ENCODE data around the gene CTBP2. TPM values are rescaled to one million over a fixed set of nuclear protein-coding genes. Genes with fewer than 3 reads are reported as not detected.

CTBP2 gene
- total RNA-seq, 4 donors from 2014 or later, result 69.7 to 125 (median 84.7) TPM

GRCh38 chr10:125192620-125193019 is 32.3 kb upstream of the CTBP2 start:
- 88% methylated on average over 12 of the region's 12 CpGs for WGBS
- Histone ChIP-seq H3K27me3 (peaks cover 0 to 4% (median 0%) of the 10 kb centered on the region in 4 donors), H3K4me1 (no peaks in the 10 kb centered on the region), H3K9me3 (no peaks in the 10 kb centered on the region), H3K36me3 (no peaks in the 10 kb centered on the region), H3K27ac (replicated peaks in 1 of 4) (no peak overlapping the region), H3K4me3 (no peak overlapping the region)
- no peak for TF ChIP-seq POLR2AphosphoS5 (IDR thresholded peaks at IDR 0.05)
- no peak for DNase-seq (ENCODE audit: extremely low spot score)
- intact Hi-C loops (cut with DNase I), result no loop called here

GRCh38 chr10:125192005-125192404 is 31.6 kb upstream of the CTBP2 start:
- no peak for DNase-seq (ENCODE audit: extremely low spot score)
- Histone ChIP-seq H3K36me3 (no peaks in the 10 kb centered on the region), H3K27ac (replicated peaks in 1 of 4) (no peak overlapping the region), H3K4me1 (no peaks in the 10 kb centered on the region), H3K9me3 (no peaks in the 10 kb centered on the region), H3K4me3 (no peak overlapping the region), H3K27me3 (peaks cover 0 to 4% (median 0%) of the 10 kb centered on the region in 4 donors)
- no peak for TF ChIP-seq EP300 (IDR thresholded peaks at IDR 0.05)
- no peak for TF ChIP-seq POLR2AphosphoS5 (IDR thresholded peaks at IDR 0.05)
- no peak for TF ChIP-seq POLR2A (IDR thresholded peaks at IDR 0.05; ENCODE audit: low read depth)
- no peak for TF ChIP-seq CTCF (IDR thresholded peaks at IDR 0.05)
- intact Hi-C loops (cut with DNase I), result no loop called here
- WGBS, result 88% methylated on average over 9 of the region's 9 CpGs

DNA sequence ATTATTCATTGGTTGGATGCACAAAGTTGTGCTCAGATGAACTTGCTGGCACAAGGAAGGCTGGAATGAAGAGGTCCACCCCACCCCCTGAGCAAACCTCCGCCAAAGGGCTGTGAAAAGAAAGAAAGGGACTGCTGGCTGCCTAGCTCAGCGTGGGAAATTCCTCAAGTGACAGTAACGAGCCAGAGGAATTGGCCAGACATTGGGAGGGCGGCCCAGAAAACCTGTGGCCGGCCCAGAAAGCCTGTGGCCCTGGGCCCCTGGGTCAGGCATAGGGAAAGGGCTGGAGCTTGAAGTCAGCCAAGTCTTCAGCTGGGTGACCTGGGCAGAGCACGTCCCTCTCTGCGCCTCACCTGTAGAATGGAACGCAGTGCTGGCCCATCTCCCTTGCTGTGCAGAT is 30.6 kb upstream of the CTBP2 start:
- no peaks in the 10 kb centered on the region for H3K36me3 ChIP-seq
- no peak for TF ChIP-seq CTCF (IDR thresholded peaks at IDR 0.05)
- no peak overlapping the region for H3K4me3 ChIP-seq
- intact Hi-C loops (cut with DNase I), result no loop called here
- peaks cover 0 to 4% (median 0%) of the 10 kb centered on the region in 4 donors for H3K27me3 ChIP-seq
- H3K4me1 ChIP-seq, result no peaks in the 10 kb centered on the region
- no peak overlapping the region for H3K27ac ChIP-seq (replicated peaks in 1 of 4)
- DNase-seq (ENCODE audit: extremely low spot score), result no peak
- no peaks in the 10 kb centered on the region for H3K9me3 ChIP-seq
- 84% methylated on average over 8 of the region's 8 CpGs for WGBS

GRCh38 chr10:125190414-125190813 is 30.1 kb upstream of the CTBP2 start:
- intact Hi-C loops (cut with DNase I), result no loop called here
- TF ChIP-seq POLR2A (IDR thresholded peaks at IDR 0.05; ENCODE audit: low read depth) (no peak), EP300 (IDR thresholded peaks at IDR 0.05) (no peak), POLR2AphosphoS5 (IDR thresholded peaks at IDR 0.05) (no peak), CTCF (IDR thresholded peaks at IDR 0.05) (no peak)
- H3K27ac ChIP-seq (replicated peaks in 1 of 4), result no peak overlapping the region
- no peaks in the 10 kb centered on the region for H3K9me3 ChIP-seq
- H3K36me3 ChIP-seq, result no peaks in the 10 kb centered on the region
- H3K27me3 ChIP-seq, result peaks cover 0 to 4% (median 0%) of the 10 kb centered on the region in 4 donors
- WGBS, result 70% methylated on average over 6 of the region's 6 CpGs
- no peaks in the 10 kb centered on the region for H3K4me1 ChIP-seq
- DNase-seq (ENCODE audit: extremely low spot score), result no peak
- H3K4me3 ChIP-seq, result no peak overlapping the region

- H3K27me3 ChIP-seq, result peaks cover 0 to 4% (median 0%) of the 10 kb centered on the region in 4 donors
- no peaks in the 10 kb centered on the region for H3K4me1 ChIP-seq
- no peak overlapping the region for H3K4me3 ChIP-seq
- intact Hi-C loops (cut with DNase I), result no loop called here
- H3K36me3 ChIP-seq, result no peaks in the 10 kb centered on the region
- no peak for TF ChIP-seq EP300 (IDR thresholded peaks at IDR 0.05)
- TF ChIP-seq CTCF (IDR thresholded peaks at IDR 0.05), result no peak
- TF ChIP-seq POLR2A (IDR thresholded peaks at IDR 0.05; ENCODE audit: low read depth), result no peak
- TF ChIP-seq POLR2AphosphoS5 (IDR thresholded peaks at IDR 0.05), result no peak
- WGBS, result 84% methylated on average over 7 of the region's 8 CpGs
- H3K9me3 ChIP-seq, result no peaks in the 10 kb centered on the region
- no peak for DNase-seq (ENCODE audit: extremely low spot score)
- H3K27ac ChIP-seq (replicated peaks in 1 of 4), result no peak overlapping the region
Observed at GRCh38 chr10:125189162-125189561, 28.8 kb upstream of the CTBP2 start.
